ENCODE data around the gene PDZD2.

PDZD2 gene

GRCh38 chr5:31888564-31888963, 249.6 kb downstream of the PDZD2 start:
- no peak for DNase-seq

GRCh38 chr5:31889001-31889561, 250.2 kb downstream of the PDZD2 start:
- DNase-seq: peak; percentile 74

- no peak for DNase-seq
Observed at GRCh38 chr5:31890046-31890445, 251.1 kb downstream of the PDZD2 start.

- no peak for DNase-seq
Observed at GRCh38 chr5:31894141-31894540, 255.2 kb downstream of the PDZD2 start.

GRCh38 chr5:31895199-31895820, 256.4 kb downstream of the PDZD2 start:
- DNase-seq: no peak

- peak; percentile 17 for DNase-seq
Observed at GRCh38 chr5:31898036-31898632, 259.2 kb downstream of the PDZD2 start.

GRCh38 chr5:31900296-31900865, 261.4 kb downstream of the PDZD2 start:
- no peak for DNase-seq

GRCh38 chr5:31901807-31902530, 263.0 kb downstream of the PDZD2 start:
- no peak for DNase-seq

GRCh38 chr5:31908396-31908795, 269.5 kb downstream of the PDZD2 start:
- DNase-seq: no peak

GRCh38 chr5:31909073-31909472, 270.1 kb downstream of the PDZD2 start:
- no peak for DNase-seq

- no peak for DNase-seq
Observed at GRCh38 chr5:31911291-31912265, 272.6 kb downstream of the PDZD2 start.

- no peak for DNase-seq
Observed at GRCh38 chr5:31913808-31914207, 274.9 kb downstream of the PDZD2 start.

GRCh38 chr5:31916327-31916726, 277.4 kb downstream of the PDZD2 start:
- DNase-seq: no peak

- no peak for DNase-seq
Observed at GRCh38 chr5:31918739-31919138, 279.8 kb downstream of the PDZD2 start.

GRCh38 chr5:31921852-31922305, 282.9 kb downstream of the PDZD2 start:
- no peak for DNase-seq

- DNase-seq: no peak
Observed at GRCh38 chr5:31924005-31924404, 285.1 kb downstream of the PDZD2 start.

- no peak for DNase-seq
Observed at GRCh38 chr5:31931874-31932273, 292.9 kb downstream of the PDZD2 start.

GRCh38 chr5:31934156-31934555, 295.2 kb downstream of the PDZD2 start:
- no peak for DNase-seq

- no peak for DNase-seq
Observed at GRCh38 chr5:31935496-31936369, 296.8 kb downstream of the PDZD2 start.

GRCh38 chr5:31936683-31937082, 297.8 kb downstream of the PDZD2 start:
- no peak for DNase-seq

- no peak for DNase-seq
Observed at GRCh38 chr5:31937226-31937625, 298.3 kb downstream of the PDZD2 start.
